ENCODE measurements around the gene ERV3-1. TPM values are rescaled to one million over a fixed set of nuclear protein-coding genes. Genes with fewer than 3 reads are reported as not detected.
A peak's percentile ranks its signal among the peaks of the same experiment; 100 is the strongest.
"Not testable (repeated sequence)": the region's sequence is repeated elsewhere in the genome, so short reads cannot be mapped to it uniquely, and the experiment has no call there.

ERV3-1 gene
- total RNA-seq, 4 donors from 2014 or later = 11.0 to 34.1 (median 25.1) TPM

GRCh38 chr7:64947252-64948000 lies 59.1 kb downstream of the ERV3-1 start:
- DNase-seq (ENCODE audit: low spot score in 2 of 2) = peak in 1 of 2 donors; percentile 84
- WGBS, 2 donors = 1% methylated on average over 12 to 18 of the region's 59 CpGs
- TF ChIP-seq POLR2A (IDR thresholded peaks at IDR 0.05) (no peak), CTCF (IDR thresholded peaks at IDR 0.05) (no peak)
- intact Hi-C loops (cut with DNase I; ENCODE audit: low total_unique reads) = no loop called here
- peak overlapping the region; percentile 14 for H3K4me3 ChIP-seq (ENCODE audit: low read depth, poor library complexity, severe bottlenecking)

GRCh38 chr7:64946772-64947171 lies 59.7 kb downstream of the ERV3-1 start:
- no peak overlapping the region for H3K4me3 ChIP-seq (ENCODE audit: low read depth, poor library complexity, severe bottlenecking)
- TF ChIP-seq POLR2A (IDR thresholded peaks at IDR 0.05) (no peak), CTCF (IDR thresholded peaks at IDR 0.05) (no peak)
- intact Hi-C loops (cut with DNase I; ENCODE audit: low total_unique reads) = no loop called here
- 40 to 55% methylated on average over 5 of the region's 5 CpGs for WGBS, 2 donors
- DNase-seq (ENCODE audit: low spot score in 2 of 2) = no peak

GRCh38 chr7:64945503-64946175 lies 60.8 kb downstream of the ERV3-1 start:
- DNase-seq (ENCODE audit: low spot score in 2 of 2) = no peak
- WGBS, 2 donors = 18 to 41% methylated on average over 2 of the region's 2 CpGs
- no peak for TF ChIP-seq POLR2A (IDR thresholded peaks at IDR 0.05)
- no peak for TF ChIP-seq CTCF (IDR thresholded peaks at IDR 0.05)
- no peak overlapping the region for H3K4me3 ChIP-seq (ENCODE audit: low read depth, poor library complexity, severe bottlenecking)
- intact Hi-C loops (cut with DNase I; ENCODE audit: low total_unique reads) = no loop called here

- DNase-seq (ENCODE audit: low spot score in 2 of 2); intact Hi-C loops (cut with DNase I; ENCODE audit: low total_unique reads); H3K4me3 ChIP-seq (ENCODE audit: low read depth, poor library complexity, severe bottlenecking): not testable (repeated sequence)
- 76 to 85% methylated on average over 5 of the region's 5 CpGs for WGBS, 2 donors
Observed at GRCh38 chr7:64944667-64945502, 61.6 kb downstream of the ERV3-1 start.

Other genes starting within 250 kb of the ERV3-1 start
- 10 to 100 TPM; 21.8 to 36.0 (median 25.2) TPM for gene ZNF138, start 212.3 kb downstream of the ERV3-1 start, total RNA-seq
- gene ZNF273, start 103.4 kb downstream of the ERV3-1 start, total RNA-seq = 100 to 1,000 TPM in 1 of 4 donors, 10 to 100 TPM in 3; 61.3 to 224 (median 66.3) TPM
- gene ZNF117, start 15.7 kb downstream of the ERV3-1 start, total RNA-seq = 10 to 100 TPM in 1 of 4 donors, 1 to 10 TPM in 3; 3.9 to 12.0 (median 7.2) TPM